HG02840 (cell line): ENCODE data around the gene ISOC1.

Experiments
- ATAC-seq: cut with Tn5 transposase; IDR thresholded peaks from one replicate; pipeline ENCODE4 v1.9.1; 2021; ENCODE audit warnings: mild to moderate bottlenecking, moderate library complexity, moderate number of reproducible peaks; ENCODE audit not compliant: unreplicated experiment, low FRiP score

Gene ISOC1

GRCh38 chr5:129124608-129125007, 30.1 kb downstream of the ISOC1 start:
- ATAC-seq: no peak

- ATAC-seq: peak; percentile 80
Observed at GRCh38 chr5:129125819-129126218, 31.3 kb downstream of the ISOC1 start.

DNA sequence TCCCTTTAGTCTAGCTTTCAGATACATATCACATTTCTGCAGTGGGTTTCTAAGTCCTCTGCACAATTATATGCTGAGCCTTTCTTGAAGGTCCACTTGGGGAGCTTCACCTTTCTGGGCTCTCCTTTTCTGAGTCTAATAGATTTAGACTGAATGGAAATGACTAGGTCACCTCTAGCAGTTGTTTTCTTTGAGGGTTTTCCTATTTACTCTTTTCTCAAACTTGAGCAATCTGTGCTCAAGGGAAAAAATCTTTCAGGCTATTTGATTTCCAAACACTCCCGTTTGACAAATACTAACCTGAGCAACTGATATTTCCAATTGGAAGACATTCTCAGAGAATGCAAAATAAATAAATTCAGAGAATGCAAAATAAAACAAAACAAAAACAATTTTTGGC, 39.0 kb downstream of the ISOC1 start:
- ATAC-seq: no peak

DNA sequence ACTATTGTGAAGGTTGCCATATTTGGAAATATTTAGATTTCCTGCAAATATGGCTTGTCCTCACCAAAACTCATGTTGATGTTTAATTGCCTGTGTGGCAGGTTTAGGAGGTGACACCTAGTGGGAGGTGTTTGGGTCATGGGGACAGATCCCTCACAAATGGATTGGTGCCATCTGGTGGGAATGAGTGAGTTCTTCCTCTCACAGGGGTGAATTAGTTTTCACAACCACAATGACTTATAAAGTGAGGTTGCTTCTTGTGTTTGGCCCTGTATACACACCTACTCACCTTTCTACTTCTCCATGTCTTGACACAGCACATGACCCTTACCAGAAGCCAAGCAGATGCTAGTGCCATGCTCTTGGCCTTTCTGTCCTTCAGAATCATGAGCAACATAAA, 41.1 kb downstream of the ISOC1 start:
- ATAC-seq: no peak

DNA sequence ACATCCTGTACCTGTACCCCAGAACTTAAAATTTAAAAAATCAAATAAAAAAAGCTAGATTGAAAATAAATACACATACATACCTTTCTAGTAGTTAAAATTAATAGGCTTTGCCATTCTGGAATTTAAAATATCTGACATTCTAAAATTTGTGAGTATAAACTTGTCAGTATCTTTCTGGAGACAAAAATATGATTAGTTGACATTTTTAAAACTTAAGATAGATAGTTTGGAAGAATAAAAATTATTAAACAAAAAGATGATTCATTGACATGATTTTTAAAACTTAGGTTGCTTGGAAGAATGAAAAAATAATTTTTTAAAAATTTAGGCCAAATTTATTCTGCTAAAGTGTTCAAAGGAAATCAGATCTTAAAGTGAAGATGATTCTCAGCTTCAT, 43.1 kb downstream of the ISOC1 start:
- no peak for ATAC-seq

GRCh38 chr5:129141078-129141477, 46.5 kb downstream of the ISOC1 start:
- no peak for ATAC-seq

GRCh38 chr5:129141696-129142095, 47.1 kb downstream of the ISOC1 start:
- no peak for ATAC-seq

- no peak for ATAC-seq
Observed at GRCh38 chr5:129155876-129156275, 61.3 kb downstream of the ISOC1 start.

- ATAC-seq: no peak
Observed at GRCh38 chr5:129161830-129162229, 67.3 kb downstream of the ISOC1 start.
